SK-N-SH treated with all-trans-retinoic acid at 6 μM for 48 hours (cell line): ENCODE measurements around the gene DIPK1A.

Experiments used
- ATAC-seq: fragments of 200-7000 bp; cut with Tn5 transposase; 3 replicates; pipeline ENCODE4 v1.9.1; 2020; ENCODE audit warnings: mild to moderate bottlenecking, moderate library complexity
- ARNTL ChIP-seq: fragments of 450-650 bp; formaldehyde crosslinking; IDR thresholded peaks from 2 replicates; pipeline ENCODE4 v1.5.0; 2020; ENCODE audit warnings: low read depth, mild to moderate bottlenecking, moderate library complexity, borderline replicate concordance
- BACH2 ChIP-seq: fragments of 250-450 bp; sonication (Bioruptor Pico); IDR thresholded peaks from 2 replicates; pipeline ENCODE4 v1.9.0; 2021; ENCODE audit warnings: mild to moderate bottlenecking, borderline replicate concordance
- CSDC2 ChIP-seq: fragments of 250-450 bp; sonication (Bioruptor Pico); IDR thresholded peaks from 2 replicates; pipeline ENCODE4 v1.5.0; 2020; ENCODE audit warnings: mild to moderate bottlenecking, moderate library complexity
- CSRNP3 ChIP-seq: fragments of 250-450 bp; sonication (Bioruptor Pico); IDR thresholded peaks from 2 replicates; pipeline ENCODE4 v1.5.1; 2021; ENCODE audit warnings: mild to moderate bottlenecking, moderate library complexity
- ESRRG ChIP-seq: fragments of 250-450 bp; sonication (Bioruptor Pico); IDR thresholded peaks from 2 replicates; pipeline ENCODE4 v1.6.1; 2021; ENCODE audit warnings: mild to moderate bottlenecking
- GLIS3 ChIP-seq: fragments of 250-450 bp; sonication (Bioruptor Pico); IDR thresholded peaks from 2 replicates; pipeline ENCODE4 v1.5.0; 2020; ENCODE audit warnings: mild to moderate bottlenecking, moderate library complexity
- ISL1 ChIP-seq: fragments of 250-450 bp; sonication (Bioruptor Pico); IDR thresholded peaks from 2 replicates; pipeline ENCODE4 v2.1.2; 2022; ENCODE audit warnings: mild to moderate bottlenecking, moderate library complexity
- OSR1 ChIP-seq: fragments of 250-450 bp; sonication (Bioruptor Pico); IDR thresholded peaks from 2 replicates; pipeline ENCODE4 v1.8.0; 2022; ENCODE audit warnings: moderate library complexity, mild to moderate bottlenecking, inconsistent platforms
- PATZ1 ChIP-seq: fragments of 250-450 bp; sonication (Bioruptor Pico); IDR thresholded peaks from 2 replicates; pipeline ENCODE4 v1.8.0; 2020; ENCODE audit warnings: mild to moderate bottlenecking, moderate library complexity, borderline replicate concordance
- POU6F1 ChIP-seq: fragments of 250-450 bp; sonication (Bioruptor Pico); IDR thresholded peaks from 2 replicates; pipeline ENCODE4 v1.8.0; 2021; ENCODE audit warnings: low read depth, mild to moderate bottlenecking, moderate library complexity, borderline replicate concordance
- PPARA ChIP-seq: fragments of 250-450 bp; sonication (Bioruptor Pico); IDR thresholded peaks from 2 replicates; pipeline ENCODE4 v1.5.0; 2020; ENCODE audit warnings: mild to moderate bottlenecking, borderline replicate concordance
- RARB ChIP-seq: fragments of 250-450 bp; sonication (Bioruptor Pico); IDR thresholded peaks from 2 replicates; pipeline ENCODE4 v1.8.0; 2021; ENCODE audit warnings: mild to moderate bottlenecking, moderate library complexity
- SNAI2 ChIP-seq: fragments of 250-450 bp; sonication (Bioruptor Pico); IDR thresholded peaks from 2 replicates; pipeline ENCODE4 v1.5.0; 2020; ENCODE audit warnings: mild to moderate bottlenecking, moderate library complexity
- TCF4 ChIP-seq: fragments of 250-450 bp; sonication (Bioruptor Pico); IDR thresholded peaks from 2 replicates; pipeline ENCODE4 v1.8.0; 2021; ENCODE audit warnings: mild to moderate bottlenecking, moderate library complexity, borderline replicate concordance
- TOX ChIP-seq: fragments of 250-450 bp; sonication (Bioruptor Pico); IDR thresholded peaks from 2 replicates; pipeline ENCODE4 v1.8.0; 2021; ENCODE audit warnings: mild to moderate bottlenecking, moderate library complexity, borderline replicate concordance
- TSHZ2 ChIP-seq: fragments of 250-450 bp; sonication (Bioruptor Pico); IDR thresholded peaks from 2 replicates; pipeline ENCODE4 v1.5.0; 2020; ENCODE audit warnings: mild to moderate bottlenecking, moderate library complexity
- ZC3H10 ChIP-seq: fragments of 250-450 bp; sonication (Bioruptor Pico); IDR thresholded peaks from 2 replicates; pipeline ENCODE4 v1.5.1; 2021; ENCODE audit warnings: mild to moderate bottlenecking, moderate library complexity
- ZFP30 ChIP-seq: fragments of 450-650 bp; formaldehyde crosslinking; IDR thresholded peaks from 2 replicates; pipeline ENCODE4 v1.5.0; 2022; ENCODE audit warnings: mild to moderate bottlenecking, moderate library complexity
- ZNF565 ChIP-seq: fragments of 450-650 bp; formaldehyde crosslinking; conservative IDR thresholded peaks from 2 replicates; pipeline ENCODE4 v1.5.0; 2020; ENCODE audit warnings: low read depth, mild to moderate bottlenecking, moderate library complexity
- ZNF70 ChIP-seq: fragments of 450-650 bp; formaldehyde crosslinking; IDR thresholded peaks from 2 replicates; pipeline ENCODE4 v1.5.0; 2020; ENCODE audit warnings: mild to moderate bottlenecking, moderate library complexity
- ZNF8 ChIP-seq: fragments of 450-650 bp; formaldehyde crosslinking; IDR thresholded peaks from 2 replicates; pipeline ENCODE4 v1.5.0; 2020; ENCODE audit warnings: mild to moderate bottlenecking, moderate library complexity

DIPK1A gene

GRCh38 chr1:92883297-92883696, 78.0 kb downstream of the DIPK1A start (continued):
- TF ChIP-seq BACH2 (CRISPR knock-in tag) = no peak
- TF ChIP-seq ZFP30 (CRISPR knock-in tag) = no peak
- TF ChIP-seq OSR1 (CRISPR knock-in tag) = no peak
- TF ChIP-seq ESRRG (CRISPR knock-in tag) = no peak

GRCh38 chr1:92882819-92883218, 78.4 kb downstream of the DIPK1A start:
- no peak for TF ChIP-seq GLIS3 (CRISPR knock-in tag)
- no peak for TF ChIP-seq TOX (CRISPR knock-in tag)
- no peak for TF ChIP-seq OSR1 (CRISPR knock-in tag)
- no peak for TF ChIP-seq ARNTL
- no peak for TF ChIP-seq CSDC2
- TF ChIP-seq ZC3H10 = no peak
- TF ChIP-seq CSRNP3 (CRISPR knock-in tag) = no peak
- no peak for TF ChIP-seq BACH2 (CRISPR knock-in tag)
- TF ChIP-seq ISL1 (CRISPR knock-in tag) = no peak
- no peak for TF ChIP-seq PPARA (CRISPR knock-in tag)
- TF ChIP-seq TCF4 (CRISPR knock-in tag) = no peak
- TF ChIP-seq ZFP30 (CRISPR knock-in tag) = no peak
- no peak for TF ChIP-seq ZNF565
- TF ChIP-seq TSHZ2 = no peak
- TF ChIP-seq PATZ1 (CRISPR knock-in tag) = no peak
- no peak for TF ChIP-seq RARB (CRISPR knock-in tag)
- no peak for ATAC-seq

GRCh38 chr1:92881391-92881790, 79.9 kb downstream of the DIPK1A start:
- no peak for ATAC-seq
- no peak for TF ChIP-seq POU6F1 (CRISPR knock-in tag)
- TF ChIP-seq TSHZ2 = no peak
- TF ChIP-seq ZNF565 = no peak
- TF ChIP-seq OSR1 (CRISPR knock-in tag) = no peak
- no peak for TF ChIP-seq TOX (CRISPR knock-in tag)
- TF ChIP-seq ZNF70 (CRISPR knock-in tag) = no peak
- TF ChIP-seq BACH2 (CRISPR knock-in tag) = no peak
- no peak for TF ChIP-seq TCF4 (CRISPR knock-in tag)
- TF ChIP-seq ARNTL = no peak
- TF ChIP-seq ZFP30 (CRISPR knock-in tag) = no peak
- TF ChIP-seq ZNF8 (CRISPR knock-in tag) = no peak
- no peak for TF ChIP-seq PATZ1 (CRISPR knock-in tag)
- TF ChIP-seq CSRNP3 (CRISPR knock-in tag) = no peak
- no peak for TF ChIP-seq SNAI2 (CRISPR knock-in tag)
- TF ChIP-seq ISL1 (CRISPR knock-in tag) = no peak
- no peak for TF ChIP-seq GLIS3 (CRISPR knock-in tag)
- TF ChIP-seq RARB (CRISPR knock-in tag) = no peak
- TF ChIP-seq CSDC2 = no peak
- TF ChIP-seq, all 23 proteins: peak for 0
